ELR (cell line): Measurements from ENCODE around the gene PALB2.

Experiments
- DNase-seq: peaks from one replicate; pipeline ENCODE4 v3.0.0-alpha.2; 2015; ENCODE audit warnings: low read depth

The PALB2 gene

GRCh38 chr16:23640931-23641765 lies at the start of gene PALB2, which contains the start of gene DCTN5:
TSS of gene PALB2 (minus strand) at chr16:23641310. CDS start at chr16:23641157, 153 bp downstream.
TSS of gene DCTN5 (plus strand) at chr16:23641466. CDS start at chr16:23641543, 77 bp downstream.
- DNase-seq = peak; percentile 95

GRCh38 chr16:23689442-23690187 lies 48.5 kb upstream of the PALB2 start:
- no peak for DNase-seq

GRCh38 chr16:23687034-23687808 lies 46.1 kb upstream of the PALB2 start:
- no peak for DNase-seq

GRCh38 chr16:23683487-23683886 lies 42.4 kb upstream of the PALB2 start:
- no peak for DNase-seq

- no peak for DNase-seq
Observed at GRCh38 chr16:23682181-23682580, 41.1 kb upstream of the PALB2 start.

- no peak for DNase-seq
Observed at GRCh38 chr16:23679986-23680336, 38.9 kb upstream of the PALB2 start.

- peak; percentile 69 for DNase-seq
Observed at GRCh38 chr16:23679274-23679985, 38.3 kb upstream of the PALB2 start.

- DNase-seq = peak; percentile 89
Observed at GRCh38 chr16:23678430-23679273, 37.5 kb upstream of the PALB2 start, which contains the start of gene PLK1. TSS of gene PLK1 (plus strand) at chr16:23678889. CDS start at chr16:23678933, 44 bp downstream.

GRCh38 chr16:23676924-23677480 lies 35.9 kb upstream of the PALB2 start:
- peak; percentile 54 for DNase-seq

- DNase-seq = no peak
Observed at GRCh38 chr16:23673971-23674614, 33.0 kb upstream of the PALB2 start.

GRCh38 chr16:23670137-23670776 lies 29.1 kb upstream of the PALB2 start:
- DNase-seq = peak; percentile 89

GRCh38 chr16:23668873-23669272 lies 27.8 kb upstream of the PALB2 start:
- DNase-seq = no peak

- DNase-seq = no peak
Observed at GRCh38 chr16:23668225-23668624, 27.1 kb upstream of the PALB2 start.

GRCh38 chr16:23667355-23667659 lies 26.2 kb upstream of the PALB2 start:
- DNase-seq = no peak

GRCh38 chr16:23666571-23667354 lies 25.7 kb upstream of the PALB2 start:
- no peak for DNase-seq

GRCh38 chr16:23663918-23664317 lies 22.8 kb upstream of the PALB2 start:
- no peak for DNase-seq

GRCh38 chr16:23651943-23652468 lies 10.9 kb upstream of the PALB2 start:
- no peak for DNase-seq

GRCh38 chr16:23650674-23651416 lies 9.7 kb upstream of the PALB2 start:
- peak; percentile 34 for DNase-seq
